A673 (cell line): ENCODE measurements around the gene KANSL3.

ENCODE experiments used
- EZH2 ChIP-seq: fragments of 200-600 bp; sonication (generic); IDR thresholded peaks from 2 replicates; pipeline ENCODE4 v1.6.1; 2017; ENCODE audit warnings: borderline replicate concordance, low read depth, mild to moderate bottlenecking, mixed read lengths, antibody characterized with exemption, low read length; ENCODE audit not compliant: poor library complexity, severe bottlenecking
- TF ChIP-seq, protein P1 (sequence below): fragments of 300-800, 200-600 bp; sonication (generic); conservative IDR thresholded peaks from 2 replicates; pipeline ENCODE4 v1.5.1; 2017; ENCODE audit warnings: low read depth, mild to moderate bottlenecking, antibody characterized with exemption, low read length, moderate library complexity, mixed read lengths

DNA sequence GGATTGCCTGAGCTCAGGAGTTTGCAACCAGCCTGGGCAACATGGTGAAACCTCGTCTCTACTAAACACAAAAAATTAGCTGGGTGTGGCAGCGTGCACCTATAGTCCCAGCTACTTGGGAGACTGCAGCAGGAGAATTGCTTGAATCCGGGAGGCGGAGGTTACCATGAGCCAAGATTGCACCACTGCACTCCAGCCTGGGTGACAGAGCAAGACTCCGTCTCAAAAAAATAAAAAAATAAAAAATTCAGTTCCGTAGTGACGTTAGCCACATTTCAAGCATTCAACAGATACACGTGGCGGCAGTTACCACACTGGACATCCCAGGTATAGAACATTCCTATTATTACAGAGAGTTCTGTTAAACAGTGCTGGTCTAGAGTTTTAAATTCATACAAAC, 4.5 kb downstream of the KANSL3 start:
- TF ChIP-seq, protein P1, sequence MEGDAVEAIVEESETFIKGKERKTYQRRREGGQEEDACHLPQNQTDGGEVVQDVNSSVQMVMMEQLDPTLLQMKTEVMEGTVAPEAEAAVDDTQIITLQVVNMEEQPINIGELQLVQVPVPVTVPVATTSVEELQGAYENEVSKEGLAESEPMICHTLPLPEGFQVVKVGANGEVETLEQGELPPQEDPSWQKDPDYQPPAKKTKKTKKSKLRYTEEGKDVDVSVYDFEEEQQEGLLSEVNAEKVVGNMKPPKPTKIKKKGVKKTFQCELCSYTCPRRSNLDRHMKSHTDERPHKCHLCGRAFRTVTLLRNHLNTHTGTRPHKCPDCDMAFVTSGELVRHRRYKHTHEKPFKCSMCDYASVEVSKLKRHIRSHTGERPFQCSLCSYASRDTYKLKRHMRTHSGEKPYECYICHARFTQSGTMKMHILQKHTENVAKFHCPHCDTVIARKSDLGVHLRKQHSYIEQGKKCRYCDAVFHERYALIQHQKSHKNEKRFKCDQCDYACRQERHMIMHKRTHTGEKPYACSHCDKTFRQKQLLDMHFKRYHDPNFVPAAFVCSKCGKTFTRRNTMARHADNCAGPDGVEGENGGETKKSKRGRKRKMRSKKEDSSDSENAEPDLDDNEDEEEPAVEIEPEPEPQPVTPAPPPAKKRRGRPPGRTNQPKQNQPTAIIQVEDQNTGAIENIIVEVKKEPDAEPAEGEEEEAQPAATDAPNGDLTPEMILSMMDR = no peak
- no peak for TF ChIP-seq EZH2
